ENCODE measurements around the gene ACP6.

GRCh38 chr1:147670319-147671001, at the start of gene ACP6:
- no peak for TF ChIP-seq CTCF (IDR thresholded peaks at IDR 0.05 in 2 of 3, conservative IDR thresholded peaks at IDR 0.05 in 1 of 3; ENCODE audit: control insufficient read depth in 2 of 3, extremely low read depth in 1 of 3, insufficient read depth in 1 of 3, low read depth in 3 of 3, low read length in 3 of 3)
- TF ChIP-seq SIN3A (IDR thresholded peaks at IDR 0.05; ENCODE audit: low read depth, low read length) = no peak
- TF ChIP-seq TBL1XR1 (IDR thresholded peaks at IDR 0.05; ENCODE audit: low read depth, low read length) = no peak
- no peak for TF ChIP-seq MAX (IDR thresholded peaks at IDR 0.05; ENCODE audit: low read depth, low read length)
- no peak for TF ChIP-seq SRF (IDR thresholded peaks at IDR 0.05; ENCODE audit: low read depth in 2 of 2, low read length in 2 of 2)
- TF ChIP-seq POLR2AphosphoS5 (IDR thresholded peaks at IDR 0.05; ENCODE audit: low read length) = no peak
- no peak for TF ChIP-seq USF2 (IDR thresholded peaks at IDR 0.05; ENCODE audit: borderline replicate concordance, low read depth, low read length)
- TF ChIP-seq STAT3 (IDR thresholded peaks at IDR 0.05; ENCODE audit: low read depth, low read length) = no peak
- TF ChIP-seq RAD51 (IDR thresholded peaks at IDR 0.05) = no peak
- TF ChIP-seq KDM1A (IDR thresholded peaks at IDR 0.05; ENCODE audit: borderline replicate concordance) = no peak
- TF ChIP-seq CBFB (IDR thresholded peaks at IDR 0.05; ENCODE audit: low read depth) = no peak; the same call in 1 of the 2 replicates
- no peak for TF ChIP-seq ATF2 (IDR thresholded peaks at IDR 0.05; ENCODE audit: low read length)
